HG02981 (cell line): ENCODE measurements around the gene CSNK2A1.
A peak's percentile ranks its signal among the peaks of the same experiment; 100 is the strongest.
"Not testable (repeated sequence)": the region's sequence is repeated elsewhere in the genome, so short reads cannot be mapped to it uniquely, and the experiment has no call there.

Experiments used
- ATAC-seq: cut with Tn5 transposase; IDR thresholded peaks from one replicate; pipeline ENCODE4 v1.9.1; 2021; ENCODE audit warnings: mild to moderate bottlenecking, moderate library complexity; ENCODE audit not compliant: unreplicated experiment

CSNK2A1 gene

GRCh38 chr20:496126-496696, 47.4 kb downstream of the CSNK2A1 start:
- no peak for ATAC-seq

- no peak for ATAC-seq
These were observed 51.4 kb downstream of the CSNK2A1 start for GRCh38 chr20:492159-492558.

- ATAC-seq, result no peak
These were observed 55.9 kb downstream of the CSNK2A1 start for GRCh38 chr20:487655-488054.

- ATAC-seq, result no peak
These were observed 59.6 kb downstream of the CSNK2A1 start for GRCh38 chr20:483815-484644.

- no peak for ATAC-seq
These were observed 62.4 kb downstream of the CSNK2A1 start for GRCh38 chr20:481167-481566.

DNA sequence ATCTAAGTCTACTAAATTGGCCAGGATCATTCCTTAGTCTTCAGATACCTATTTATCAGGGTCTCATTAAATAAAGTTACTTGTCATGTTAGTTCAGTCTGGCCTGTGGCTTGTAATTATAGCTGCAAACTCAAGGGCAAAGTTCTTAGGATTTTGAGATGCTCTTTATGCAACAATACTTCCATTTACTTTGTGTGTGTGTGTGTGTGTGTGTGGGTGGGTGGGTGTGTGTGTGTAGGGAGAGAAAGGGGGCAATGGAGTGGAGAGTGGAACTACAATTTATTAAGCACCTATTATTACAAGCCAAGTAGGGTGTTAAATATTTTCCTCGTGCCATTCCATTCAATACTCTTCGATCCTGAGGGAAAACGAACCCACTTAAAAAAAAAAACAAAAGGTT, 63.5 kb downstream of the CSNK2A1 start:
- no peak for ATAC-seq

DNA sequence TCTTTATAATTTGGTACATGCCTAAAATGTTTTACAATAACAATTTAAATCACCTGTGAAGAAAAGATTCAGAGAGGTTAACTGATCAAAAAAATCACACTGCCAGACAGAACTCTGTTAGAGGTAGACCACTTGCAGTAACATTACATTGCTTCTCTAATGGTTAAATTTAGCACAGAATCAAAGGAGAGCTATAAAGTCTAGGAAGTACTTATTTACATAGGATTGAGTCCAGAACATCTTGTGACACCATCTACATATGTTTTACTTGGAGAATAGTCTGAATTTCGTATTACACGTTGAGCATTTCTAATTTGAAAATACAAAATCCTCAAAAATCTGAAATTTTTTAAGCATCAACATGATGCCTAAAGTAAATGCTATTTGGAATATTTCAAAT, 64.1 kb downstream of the CSNK2A1 start:
- ATAC-seq, result no peak

DNA sequence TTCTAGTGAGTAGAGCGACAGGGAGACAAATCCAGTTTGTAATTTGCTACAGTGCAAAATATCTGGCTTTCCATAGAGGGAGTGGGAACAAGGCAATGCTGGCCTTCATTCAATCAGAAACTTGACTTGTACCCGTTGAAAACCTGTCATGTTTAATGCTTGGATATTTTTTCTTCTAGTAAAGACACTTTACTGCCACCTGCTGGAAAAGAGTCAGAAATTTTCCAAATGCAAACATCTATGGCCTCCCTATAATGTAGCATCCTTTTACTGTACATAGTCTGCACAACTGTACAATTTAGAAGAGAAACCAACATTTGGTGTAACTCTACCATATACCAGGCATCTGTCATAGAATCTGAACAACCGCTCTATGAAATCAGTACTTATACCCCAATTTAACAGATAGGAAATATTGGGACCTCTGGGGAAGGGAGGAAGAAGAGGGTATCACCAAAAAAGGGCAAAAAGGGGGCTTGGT, 64.6 kb downstream of the CSNK2A1 start:
- no peak for ATAC-seq

DNA sequence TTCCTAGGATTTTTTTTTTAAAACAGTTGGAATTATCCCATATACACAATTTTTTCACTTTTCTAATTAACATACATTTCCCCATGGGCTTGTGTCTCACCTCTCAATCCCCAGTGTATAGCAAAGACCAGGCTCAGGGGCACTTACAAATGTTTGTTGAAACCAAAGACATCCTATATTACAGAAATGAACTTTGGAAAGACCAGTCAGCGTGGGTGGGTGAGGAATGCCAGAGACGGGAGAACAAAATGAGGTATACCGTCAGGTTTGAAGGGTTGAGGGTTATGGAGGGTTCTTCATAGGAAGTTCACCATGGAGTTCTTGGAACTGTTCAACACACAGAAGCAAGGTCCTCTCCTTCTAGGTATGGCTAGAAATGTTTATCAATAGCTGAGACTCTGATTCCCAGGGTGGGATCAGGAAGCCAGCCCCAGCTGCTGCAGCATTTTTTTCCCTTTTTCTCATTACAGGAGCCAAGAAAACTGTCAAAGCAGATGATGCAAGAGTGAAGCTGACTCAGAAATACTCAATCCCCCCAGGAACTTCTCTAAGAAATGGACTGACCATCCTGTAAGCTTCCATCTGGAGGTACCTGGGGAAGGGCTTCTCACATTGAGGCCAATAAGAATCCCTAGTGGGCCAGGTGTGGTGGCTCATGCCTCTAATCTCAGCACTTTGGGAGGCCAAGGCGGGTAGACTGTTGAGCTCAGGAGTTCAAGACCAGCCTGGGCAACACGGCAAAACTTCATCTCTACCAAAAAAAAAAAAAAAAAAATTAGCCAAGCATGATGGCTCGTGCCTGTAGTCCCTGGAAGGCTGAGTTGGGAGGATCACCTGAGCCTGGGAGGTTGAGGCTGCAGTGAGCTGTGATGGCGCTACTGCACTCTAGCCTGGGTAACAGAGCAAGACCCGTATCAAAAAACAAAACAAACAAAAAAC, 65.3 kb downstream of the CSNK2A1 start:
- no peak for ATAC-seq

DNA sequence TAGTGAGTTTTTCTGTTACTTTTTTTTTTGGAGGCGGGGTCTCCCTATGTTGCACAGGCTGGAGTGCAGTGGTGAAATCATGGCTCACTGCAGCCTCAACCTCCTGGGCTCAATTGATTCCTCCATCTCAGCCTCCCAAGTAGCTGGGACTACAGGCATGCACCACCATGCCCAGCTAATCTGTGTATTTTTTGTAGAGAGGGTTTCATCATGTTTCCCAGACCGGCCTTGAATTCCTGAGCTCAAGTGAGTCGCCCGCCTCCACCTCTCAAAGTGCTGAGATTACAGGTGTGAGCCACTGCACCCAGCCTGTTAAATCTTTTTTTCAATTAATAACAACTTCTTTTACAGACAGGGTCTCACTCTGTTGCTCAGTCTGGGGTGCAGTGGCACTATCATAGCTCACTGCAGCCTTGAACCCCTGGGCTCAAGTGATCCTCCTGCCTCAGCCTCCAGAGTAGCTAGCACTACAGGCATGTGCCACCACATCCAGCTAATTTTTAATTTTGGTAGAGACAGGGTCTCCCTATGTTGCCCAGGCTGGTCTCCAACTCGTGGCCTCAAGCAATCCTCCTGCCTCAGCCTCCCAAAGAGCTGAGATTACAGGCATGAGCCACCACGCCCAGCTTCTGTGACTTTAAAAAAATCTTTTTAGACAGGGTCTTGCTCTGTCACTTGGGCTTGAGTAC, 66.9 kb downstream of the CSNK2A1 start:
- ATAC-seq, result not testable (repeated sequence)

DNA sequence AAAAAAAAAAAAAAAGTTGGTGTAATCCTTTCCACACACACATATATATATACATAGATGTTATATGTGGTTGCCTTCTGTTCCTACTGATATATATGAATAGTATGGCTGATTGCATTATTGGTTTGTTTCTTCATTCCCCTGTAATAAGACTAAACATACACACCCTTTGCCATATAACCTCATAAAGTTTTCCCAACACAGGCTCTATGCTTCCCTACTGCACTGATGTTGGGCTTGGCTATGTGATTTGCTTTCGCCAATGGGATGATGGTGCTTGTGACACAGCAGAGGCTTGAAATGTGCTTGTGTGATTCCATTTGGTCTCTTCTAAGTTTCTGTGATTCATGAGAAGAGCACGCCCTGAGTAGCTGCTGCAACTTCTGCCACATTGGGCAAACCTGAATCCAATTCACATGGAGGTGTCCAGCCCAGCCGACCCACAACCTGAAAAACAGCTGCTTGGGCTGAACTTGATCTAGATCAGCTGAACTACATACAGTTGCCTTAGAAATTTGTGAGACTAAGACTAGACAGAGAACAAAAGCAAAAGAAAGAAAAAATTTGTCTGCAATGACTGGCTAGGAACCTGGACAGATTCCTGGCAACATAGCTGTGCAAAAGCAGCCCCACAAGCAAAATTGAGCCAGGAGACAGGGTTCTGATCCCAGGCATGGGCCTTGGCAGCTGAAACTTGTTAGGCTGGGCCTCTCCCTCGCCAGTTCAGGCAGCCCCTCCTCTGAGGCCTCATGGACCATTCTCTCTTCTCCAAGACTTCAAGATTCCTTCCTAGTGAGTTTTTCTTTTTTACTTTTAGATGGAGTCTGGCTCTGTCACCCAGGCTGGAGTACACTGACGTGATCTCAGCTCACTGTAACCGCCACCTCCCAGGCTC, 67.9 kb downstream of the CSNK2A1 start:
- ATAC-seq, result no peak

DNA sequence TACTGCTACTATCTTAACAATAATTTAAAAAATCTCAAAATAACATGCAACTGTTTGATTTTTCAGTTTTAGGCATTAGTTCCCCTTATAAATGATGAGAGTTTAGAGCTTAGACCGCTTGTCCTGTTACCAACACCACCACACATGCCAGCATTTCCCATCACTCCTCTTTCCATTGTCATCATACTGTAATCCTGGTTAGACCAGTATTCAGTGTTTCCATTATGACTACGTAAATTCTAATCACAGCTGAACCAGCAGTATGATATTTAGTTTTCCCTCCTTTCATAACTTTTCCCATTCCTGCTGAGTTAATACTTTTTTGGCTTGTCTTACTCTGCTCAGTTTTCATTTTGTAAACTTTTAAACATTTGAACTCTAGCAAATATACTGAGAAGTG, 69.0 kb downstream of the CSNK2A1 start:
- no peak for ATAC-seq

- ATAC-seq, result no peak
These were observed 70.7 kb downstream of the CSNK2A1 start for GRCh38 chr20:472889-473292.

GRCh38 chr20:472137-472846, 71.3 kb downstream of the CSNK2A1 start:
- ATAC-seq, result no peak

GRCh38 chr20:469746-470490, 73.7 kb downstream of the CSNK2A1 start:
- no peak for ATAC-seq

GRCh38 chr20:467755-468154, 75.8 kb downstream of the CSNK2A1 start:
- ATAC-seq, result no peak

- peak; percentile 92 for ATAC-seq
These were observed 81.2 kb downstream of the CSNK2A1 start, which contains the start of gene TBC1D20 for GRCh38 chr20:462199-462991. Gene TBC1D20 (minus strand): TSS chr20:462533. CDS start chr20:462405, 128 bp downstream.
